Glutamatergic neuron (in vitro differentiated cells): Measurements from ENCODE around the gene FAM13C. TPM values are rescaled to one million over a fixed set of nuclear protein-coding genes. Genes with fewer than 3 reads are reported as not detected.

Experiments
- DNase-seq: peaks from one replicate; pipeline ENCODE4 v3.0.0; 2022
- H3K27ac Mint-ChIP-seq: one replicate; pipeline ENCODE4 v1.8.0; 2020; ENCODE audit warnings: mild to moderate bottlenecking, mixed read lengths, inconsistent platforms; ENCODE audit not compliant: unreplicated experiment
- H3K27me3 Mint-ChIP-seq: one replicate; pipeline ENCODE4 v1.8.0; 2020; ENCODE audit warnings: mild to moderate bottlenecking, moderate library complexity, mixed read lengths, inconsistent platforms; ENCODE audit not compliant: unreplicated experiment
- H3K36me3 Mint-ChIP-seq: one replicate; pipeline ENCODE4 v1.8.0; 2020; ENCODE audit warnings: mild to moderate bottlenecking, mixed read lengths, inconsistent platforms; ENCODE audit not compliant: unreplicated experiment
- H3K4me1 Mint-ChIP-seq: one replicate; pipeline ENCODE4 v1.8.0; 2020; ENCODE audit warnings: mild to moderate bottlenecking, low read depth, mixed read lengths, inconsistent platforms; ENCODE audit not compliant: unreplicated experiment
- H3K4me3 Mint-ChIP-seq: one replicate; pipeline ENCODE4 v1.8.0; 2020; ENCODE audit warnings: mild to moderate bottlenecking, mixed read lengths, inconsistent platforms; ENCODE audit not compliant: unreplicated experiment
- H3K9me3 Mint-ChIP-seq: one replicate; pipeline ENCODE4 v1.8.0; 2020; ENCODE audit warnings: mild to moderate bottlenecking, moderate library complexity, mixed read lengths, inconsistent platforms; ENCODE audit not compliant: unreplicated experiment
- total RNA-seq: library from RNA; stranded (reverse); fragmentation: NEBNext Ultra II Directional; extraction: Animal tissue kit (Norgen Biotek cat#: 25700); gene quantifications from one replicate; pipeline ENCODE4 v1.2.1, GENCODE V29; 2021; ENCODE audit not compliant: unreplicated experiment
- TF ChIP-seq, protein P1 (sequence below): fragments of 200-600 bp; sonication (generic); IDR thresholded peaks from one replicate; pipeline ENCODE4 v1.5.0; 2021; ENCODE audit not compliant: partially characterized antibody, unreplicated experiment

Gene FAM13C
- total RNA-seq, 1 donor from 2014 or later: 17.8 TPM

- Mint-ChIP-seq H3K9me3 (no peaks in the 10 kb centered on the region), H3K4me1 (no peaks in the 10 kb centered on the region), H3K36me3 (no peaks in the 10 kb centered on the region), H3K27me3 (no peaks in the 10 kb centered on the region), H3K4me3 (no peak overlapping the region), H3K27ac (no peak overlapping the region)
- TF ChIP-seq, protein P1, sequence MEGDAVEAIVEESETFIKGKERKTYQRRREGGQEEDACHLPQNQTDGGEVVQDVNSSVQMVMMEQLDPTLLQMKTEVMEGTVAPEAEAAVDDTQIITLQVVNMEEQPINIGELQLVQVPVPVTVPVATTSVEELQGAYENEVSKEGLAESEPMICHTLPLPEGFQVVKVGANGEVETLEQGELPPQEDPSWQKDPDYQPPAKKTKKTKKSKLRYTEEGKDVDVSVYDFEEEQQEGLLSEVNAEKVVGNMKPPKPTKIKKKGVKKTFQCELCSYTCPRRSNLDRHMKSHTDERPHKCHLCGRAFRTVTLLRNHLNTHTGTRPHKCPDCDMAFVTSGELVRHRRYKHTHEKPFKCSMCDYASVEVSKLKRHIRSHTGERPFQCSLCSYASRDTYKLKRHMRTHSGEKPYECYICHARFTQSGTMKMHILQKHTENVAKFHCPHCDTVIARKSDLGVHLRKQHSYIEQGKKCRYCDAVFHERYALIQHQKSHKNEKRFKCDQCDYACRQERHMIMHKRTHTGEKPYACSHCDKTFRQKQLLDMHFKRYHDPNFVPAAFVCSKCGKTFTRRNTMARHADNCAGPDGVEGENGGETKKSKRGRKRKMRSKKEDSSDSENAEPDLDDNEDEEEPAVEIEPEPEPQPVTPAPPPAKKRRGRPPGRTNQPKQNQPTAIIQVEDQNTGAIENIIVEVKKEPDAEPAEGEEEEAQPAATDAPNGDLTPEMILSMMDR: no peak
- DNase-seq: no peak
Measured at GRCh38 chr10:59214160-59214559, 148.2 kb downstream of the FAM13C start.

- Mint-ChIP-seq H3K27ac (no peak overlapping the region), H3K9me3 (peaks cover 7% of the 10 kb centered on the region), H3K36me3 (no peaks in the 10 kb centered on the region), H3K27me3 (peaks cover 4% of the 10 kb centered on the region), H3K4me3 (no peak overlapping the region), H3K4me1 (no peaks in the 10 kb centered on the region)
- TF ChIP-seq, protein P1: no peak
- DNase-seq: no peak
Measured at GRCh38 chr10:59212301-59212798, 150.0 kb downstream of the FAM13C start.

- no peak for DNase-seq
- H3K4me1 Mint-ChIP-seq: no peaks in the 10 kb centered on the region
- H3K9me3 Mint-ChIP-seq: peaks cover 7% of the 10 kb centered on the region
- TF ChIP-seq, protein P1: no peak
- H3K27me3 Mint-ChIP-seq: peaks cover 4% of the 10 kb centered on the region
- no peaks in the 10 kb centered on the region for H3K36me3 Mint-ChIP-seq
- H3K4me3 Mint-ChIP-seq: no peak overlapping the region
- no peak overlapping the region for H3K27ac Mint-ChIP-seq
Measured at GRCh38 chr10:59206204-59206720, 156.1 kb downstream of the FAM13C start.

Other genes starting within 250 kb of the FAM13C start
- gene PHYHIPL, start 185.9 kb downstream of the FAM13C start, total RNA-seq: 6.2 TPM